ENCODE measurements around the gene GMPR2.
"Not testable (repeated sequence)": the region's sequence is repeated elsewhere in the genome, so short reads cannot be mapped to it uniquely, and the experiment has no call there.

Gene GMPR2

GRCh38 chr14:24202538-24202937 is 30.2 kb upstream of the GMPR2 start:
- not testable (repeated sequence) for FAIRE-seq

GRCh38 chr14:24203249-24203886 is 29.4 kb upstream of the GMPR2 start:
- FAIRE-seq = not testable (repeated sequence)

- no peak for FAIRE-seq
Observed at GRCh38 chr14:24204163-24205146, 28.3 kb upstream of the GMPR2 start.

GRCh38 chr14:24206260-24207103 is 26.2 kb upstream of the GMPR2 start:
- no peak for FAIRE-seq

GRCh38 chr14:24207104-24207551 is 25.6 kb upstream of the GMPR2 start:
- FAIRE-seq = no peak

GRCh38 chr14:24207625-24208024 is 25.1 kb upstream of the GMPR2 start:
- FAIRE-seq = no peak

- FAIRE-seq = no peak
Observed at GRCh38 chr14:24211311-24211710, 21.4 kb upstream of the GMPR2 start.

GRCh38 chr14:24212924-24213865 is 19.5 kb upstream of the GMPR2 start, which contains the start of gene CHMP4A:
Gene CHMP4A, minus strand, starts transcription at chr14:24213488. Its CDS starts 49 bp downstream, at chr14:24213439.
- FAIRE-seq = peak; percentile 83

GRCh38 chr14:24213866-24214662 is 18.7 kb upstream of the GMPR2 start:
- no peak for FAIRE-seq

GRCh38 chr14:24215495-24216344 is 17.0 kb upstream of the GMPR2 start, which contains the start of gene MDP1:
Gene MDP1, minus strand, starts transcription at chr14:24216066. Its CDS starts 111 bp downstream, at chr14:24215955.
- FAIRE-seq = no peak

GRCh38 chr14:24216345-24216699 is 16.4 kb upstream of the GMPR2 start:
- FAIRE-seq = no peak

GRCh38 chr14:24216876-24217275 is 15.9 kb upstream of the GMPR2 start:
- FAIRE-seq = not testable (repeated sequence)

GRCh38 chr14:24219080-24219479 is 13.6 kb upstream of the GMPR2 start:
- FAIRE-seq = no peak

GRCh38 chr14:24219521-24219920 is 13.2 kb upstream of the GMPR2 start:
- FAIRE-seq = no peak

- FAIRE-seq = not testable (repeated sequence)
Observed at GRCh38 chr14:24222987-24223386, 9.7 kb upstream of the GMPR2 start.

GRCh38 chr14:24224618-24225071 is 8.1 kb upstream of the GMPR2 start:
- FAIRE-seq = no peak

GRCh38 chr14:24226473-24226872 is 6.3 kb upstream of the GMPR2 start:
- no peak for FAIRE-seq

- no peak for FAIRE-seq
Observed at GRCh38 chr14:24228902-24229301, 3.8 kb upstream of the GMPR2 start.
